Fibroblast of skin of right quadriceps (primary cell): ENCODE measurements around the gene HNRNPK.
A peak's percentile ranks its signal among the peaks of the same experiment; 100 is the strongest.

Experiments
- DNase-seq: peaks from one replicate; pipeline ENCODE4 v3.0.0-alpha.2; 2013

The HNRNPK gene

GRCh38 chr9:83979812-83980394, at the start of gene HNRNPK:
HNRNPK (minus strand) TSS chr9:83980215; CDS start chr9:83978252, 1,963 bp downstream.
- peak; percentile 99 for DNase-seq

DNA sequence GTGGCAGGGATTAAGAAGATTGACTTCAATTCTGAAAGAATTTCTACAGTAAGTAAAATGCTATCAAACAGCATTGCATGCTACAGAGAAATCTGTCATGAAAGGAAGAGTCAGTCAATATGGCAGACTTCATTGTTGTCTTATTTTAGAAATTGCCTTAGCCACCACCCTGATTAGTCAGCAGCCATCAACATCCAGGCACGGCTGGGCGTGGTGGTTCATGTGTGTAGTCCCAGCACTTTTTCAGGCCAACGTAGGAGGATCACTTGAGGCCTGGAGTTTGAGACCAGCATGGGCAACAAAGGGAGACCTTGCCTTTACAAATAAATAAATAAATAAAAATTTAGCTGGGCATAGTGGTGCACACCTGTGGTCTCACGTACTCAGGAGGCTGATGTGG, 47.2 kb upstream of the HNRNPK start:
- DNase-seq: no peak

- no peak for DNase-seq
Measured at GRCh38 chr9:84024041-84024575, 44.1 kb upstream of the HNRNPK start.

GRCh38 chr9:84007662-84008061, 27.6 kb upstream of the HNRNPK start:
- no peak for DNase-seq

DNA sequence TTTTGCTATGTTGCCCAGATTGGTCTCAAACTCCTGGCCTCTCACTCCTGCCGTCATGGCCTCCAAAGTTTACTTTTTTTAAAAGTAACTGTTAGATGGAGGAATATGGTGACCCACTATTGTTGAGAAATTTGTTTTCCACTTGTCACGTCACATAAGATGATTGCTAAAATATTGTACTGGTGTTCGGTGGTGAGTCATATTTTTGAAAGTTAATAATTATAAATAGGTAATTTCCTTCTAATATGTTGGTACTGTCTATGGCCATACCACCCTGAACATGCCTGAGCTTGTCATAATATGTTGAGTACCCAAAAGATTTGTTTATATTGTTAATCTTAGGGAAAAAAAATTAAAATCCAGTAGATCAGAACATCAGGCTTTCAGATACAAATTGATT, 23.2 kb upstream of the HNRNPK start:
- no peak for DNase-seq

GRCh38 chr9:84002344-84002743, 22.3 kb upstream of the HNRNPK start:
- no peak for DNase-seq

DNA sequence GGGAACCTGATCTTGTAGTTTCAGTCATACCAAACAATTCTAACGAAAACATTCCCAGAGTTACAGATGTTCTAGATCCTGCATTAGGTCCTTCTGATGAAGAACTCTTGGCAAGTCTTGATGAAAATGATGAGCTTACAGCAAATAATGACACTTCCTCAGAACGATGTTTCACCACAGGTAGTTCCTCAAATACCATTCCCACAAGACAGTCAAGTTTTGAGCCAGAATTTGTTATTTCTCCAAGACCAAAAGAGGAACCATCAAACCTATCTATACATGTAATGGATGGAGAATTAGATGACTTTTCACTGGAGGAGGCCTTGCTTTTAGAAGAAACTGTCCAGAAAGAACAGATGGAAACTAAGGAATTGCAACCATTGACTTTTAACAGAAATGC, 21.6 kb upstream of the HNRNPK start:
- no peak for DNase-seq

- peak; percentile 50 for DNase-seq
Measured at GRCh38 chr9:84000186-84000585, 20.2 kb upstream of the HNRNPK start.

- no peak for DNase-seq
Measured at GRCh38 chr9:83999141-83999918, 19.3 kb upstream of the HNRNPK start.

DNA sequence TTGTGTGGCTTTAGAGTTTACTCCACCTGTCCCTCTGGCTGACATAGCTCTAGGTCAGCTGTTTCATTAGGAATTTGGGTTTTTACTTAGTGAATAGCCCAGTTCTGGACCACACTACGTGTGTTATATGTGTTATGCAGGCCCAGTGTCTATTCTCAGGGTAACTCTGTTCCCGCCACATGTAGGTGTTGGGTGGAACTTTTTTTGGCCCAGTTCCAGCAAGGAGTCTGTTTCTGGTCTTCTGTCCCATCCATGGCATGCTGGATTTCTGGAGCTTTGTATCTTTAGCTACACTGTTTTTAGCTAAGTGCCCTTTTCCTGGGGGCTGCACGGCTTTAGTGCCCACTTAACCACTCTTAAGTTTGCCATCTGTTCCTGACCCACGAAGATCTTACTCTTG, 16.1 kb upstream of the HNRNPK start:
- DNase-seq: no peak

- DNase-seq: no peak
Measured at GRCh38 chr9:83992901-83993300, 12.9 kb upstream of the HNRNPK start.

DNA sequence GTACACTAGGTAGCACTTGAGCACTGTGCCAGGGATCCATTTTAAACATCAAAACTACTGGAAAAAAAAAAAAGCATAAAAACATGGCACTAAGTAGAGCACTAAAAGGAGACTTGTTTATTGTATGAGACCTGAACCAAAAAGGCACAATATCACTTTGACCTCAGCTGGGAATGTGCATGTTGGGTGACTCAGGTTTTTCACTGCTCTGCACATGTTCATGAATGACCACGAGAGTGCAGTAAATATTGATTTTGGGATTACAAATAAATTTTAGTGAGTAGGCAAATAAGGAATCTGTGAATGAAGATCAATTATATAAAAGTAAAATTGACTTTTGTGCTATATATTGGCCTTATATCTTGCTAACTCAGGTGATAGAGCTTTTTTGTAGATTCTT, 12.4 kb upstream of the HNRNPK start:
- no peak for DNase-seq

- DNase-seq: no peak
Measured at GRCh38 chr9:83991355-83991754, 11.3 kb upstream of the HNRNPK start.

DNA sequence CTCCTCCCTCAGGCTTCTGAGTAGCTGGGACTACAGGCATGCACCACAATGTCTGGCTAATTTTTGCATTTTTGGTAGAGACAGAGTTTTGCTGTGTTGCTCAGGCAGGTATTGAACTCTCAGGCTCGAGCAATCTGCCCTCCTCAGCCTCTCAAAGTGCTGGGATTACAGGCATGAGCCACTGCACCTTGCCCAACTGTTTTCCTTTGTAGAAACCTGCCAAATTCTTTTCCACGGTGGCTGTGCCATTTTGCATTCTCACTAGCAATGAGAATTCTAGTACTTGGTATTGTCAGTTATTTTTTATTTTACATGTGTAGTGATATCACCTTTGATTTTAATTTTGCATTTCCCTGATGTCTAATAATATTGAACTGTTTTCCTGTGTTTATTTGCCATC, 8.4 kb upstream of the HNRNPK start:
- DNase-seq: no peak

GRCh38 chr9:83987402-83987791, 7.4 kb upstream of the HNRNPK start:
- DNase-seq: no peak

DNA sequence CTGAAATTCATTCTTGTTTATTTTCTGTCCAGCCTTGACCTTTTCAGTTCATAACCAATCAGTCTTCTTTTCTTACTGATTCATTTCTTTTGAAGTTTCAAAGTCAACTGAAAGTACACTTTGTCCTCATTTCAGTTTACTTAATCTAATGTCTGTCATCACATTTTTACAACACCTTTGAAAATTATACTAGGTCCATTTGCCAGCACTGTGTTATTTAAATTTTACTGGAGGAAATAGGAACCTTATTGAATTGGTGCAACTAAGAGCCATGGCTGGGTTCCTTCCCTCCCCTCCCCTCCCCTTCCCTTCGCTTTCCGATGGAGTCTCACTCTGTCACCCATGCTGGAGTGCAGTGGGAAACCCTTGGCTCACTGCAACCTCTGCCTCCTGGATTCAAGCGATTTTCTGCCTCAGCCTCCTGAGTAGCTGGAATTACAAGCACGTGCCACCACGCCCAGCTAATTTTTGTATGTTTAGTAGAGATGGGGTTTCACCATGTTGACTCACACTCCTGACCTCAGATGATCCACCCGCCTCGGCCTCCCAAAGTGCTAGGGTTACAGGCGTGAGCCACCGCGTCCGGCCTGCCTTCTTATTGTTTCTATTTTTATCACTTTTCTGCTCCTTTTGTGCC, 6.9 kb upstream of the HNRNPK start:
- no peak for DNase-seq

GRCh38 chr9:83986195-83986594, 6.2 kb upstream of the HNRNPK start:
- no peak for DNase-seq

GRCh38 chr9:83981126-83981871, 1.3 kb upstream of the HNRNPK start:
- peak; percentile 61 for DNase-seq

- DNase-seq: peak; percentile 99
Measured at GRCh38 chr9:83980395-83981125, 545 bp upstream of the HNRNPK start, which contains the start of gene RMI1. RMI1 (plus strand) TSS chr9:83980805; CDS start chr9:84000987, 20,182 bp downstream.

- DNase-seq: peak; percentile 86
Measured at GRCh38 chr9:83978992-83979811, 813 bp downstream of the HNRNPK start.

- no peak for DNase-seq
Measured at GRCh38 chr9:83977196-83977595, 2.8 kb downstream of the HNRNPK start.
